GM12891 (cell line): ENCODE results near the gene PSMB4.

ENCODE experiments used
- DNase-seq: peaks from one replicate; pipeline ENCODE4 v3.0.0; 2011; ENCODE audit warnings: low spot score; ENCODE audit not compliant: insufficient read length
- FAIRE-seq: peaks from 2 replicates; lab custom pipeline; 2011; peaks lifted over from hg19 to GRCh38; lab: Jason Lieb, UNC
- PAX5 ChIP-seq: IDR thresholded peaks from 2 replicates; pipeline ENCODE4 v1.6.1; 2011; ENCODE audit warnings: low read length, moderate library complexity, mild to moderate bottlenecking; ENCODE audit not compliant: insufficient read depth, severe bottlenecking
- POLR2A ChIP-seq: IDR thresholded peaks from 2 replicates; pipeline ENCODE4 v1.6.1; 2011; ENCODE audit warnings: low read depth, low read length, control low read depth
- POLR2AphosphoS5 ChIP-seq: IDR thresholded peaks from 2 replicates; pipeline ENCODE4 v1.6.1; 2011; ENCODE audit warnings: low read depth, low read length, control low read depth
- POU2F2 ChIP-seq: IDR thresholded peaks from 2 replicates; pipeline ENCODE4 v1.6.1; 2011; ENCODE audit warnings: low read depth, mild to moderate bottlenecking, control low read depth, low read length, moderate library complexity
- SPI1 ChIP-seq: IDR thresholded peaks from 2 replicates; pipeline ENCODE4 v1.6.1; 2011; ENCODE audit warnings: low read depth, low read length, control low read depth
- TAF1 ChIP-seq: IDR thresholded peaks from 2 replicates; pipeline ENCODE4 v1.6.1; 2011; ENCODE audit warnings: low read depth, low read length, control low read depth

Gene PSMB4

GRCh38 chr1:151443846-151444782, 44.7 kb downstream of the PSMB4 start:
- peak; percentile 92 for FAIRE-seq
- TF ChIP-seq SPI1 (peak; percentile 16; the same call in 1 of the 2 replicates), PAX5 (no peak)

GRCh38 chr1:151444783-151445177, 45.4 kb downstream of the PSMB4 start:
- FAIRE-seq (no peak), DNase-seq (no peak)
- no peak for TF ChIP-seq POLR2A
- TF ChIP-seq POU2F2 = no peak
- no peak for TF ChIP-seq TAF1
- no peak for TF ChIP-seq POLR2AphosphoS5
- TF ChIP-seq SPI1 = no peak
- TF ChIP-seq PAX5 = no peak

More at GRCh38 chr1:151443846-151444782, 44.7 kb downstream of the PSMB4 start:
- no peak for DNase-seq

- TF ChIP-seq PAX5 = no peak
- DNase-seq (no peak), FAIRE-seq (no peak)
Observed at GRCh38 chr1:151447696-151448095, 48.3 kb downstream of the PSMB4 start.
